Measurements from ENCODE around the gene GRIP1.

Gene GRIP1

DNA sequence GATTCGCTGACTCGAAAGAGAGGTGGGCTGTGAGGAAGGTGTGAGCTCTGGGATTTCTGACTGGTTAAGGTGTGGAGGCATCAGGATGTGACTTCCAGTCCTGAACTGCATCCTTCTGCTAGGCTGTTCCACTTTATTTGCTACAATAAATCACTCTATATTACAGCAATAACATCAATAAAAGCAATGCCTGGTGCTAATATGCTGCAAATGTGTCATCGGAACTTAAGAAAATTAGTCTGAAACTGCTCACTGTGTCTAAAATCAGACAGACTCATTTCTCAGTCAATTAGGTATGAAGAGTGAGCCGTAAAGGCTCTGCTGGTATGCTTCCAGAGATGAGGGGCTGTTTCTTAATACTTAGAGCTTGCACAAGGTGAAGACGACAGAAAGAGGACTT, 250.0 kb downstream of the GRIP1 start:
- FAIRE-seq = no peak

DNA sequence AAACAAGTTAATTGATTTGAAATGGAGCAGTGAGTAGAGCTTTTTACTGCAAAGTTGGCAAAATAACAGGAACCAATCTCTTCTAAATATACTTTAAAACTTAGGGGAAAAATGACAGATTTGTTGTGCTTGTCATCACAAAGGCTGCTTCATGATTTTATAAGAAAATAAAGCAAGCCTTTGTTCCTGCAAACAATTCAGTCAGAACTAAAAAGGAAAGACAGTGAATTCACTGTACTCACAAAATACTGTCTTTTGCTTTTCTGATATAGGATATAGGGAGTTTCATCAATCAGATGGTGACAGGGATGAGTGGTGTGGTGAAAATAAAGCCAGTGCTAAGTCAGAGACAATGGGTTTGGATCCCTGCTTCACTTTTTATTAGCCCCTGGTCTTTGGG, 250.6 kb downstream of the GRIP1 start:
- no peak for FAIRE-seq

DNA sequence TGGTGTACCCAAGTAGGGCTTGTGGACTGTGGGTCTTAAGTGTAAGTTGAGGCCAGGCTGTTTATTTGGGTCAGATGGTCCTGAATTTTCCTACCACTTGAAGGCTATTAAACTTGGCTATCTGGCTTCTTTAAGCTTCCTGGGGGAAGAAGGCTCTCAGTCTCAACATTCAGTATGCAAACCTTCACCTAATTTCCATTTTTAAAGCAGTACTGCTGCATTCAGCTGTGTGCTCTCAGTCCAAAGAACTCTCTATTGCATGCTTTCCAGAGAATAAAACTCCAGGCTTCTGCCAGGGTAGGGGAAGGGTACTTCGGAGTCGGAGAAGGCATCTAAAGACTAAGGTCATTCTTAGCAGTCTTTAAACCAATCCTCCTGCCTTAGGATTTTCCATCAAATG, 252.2 kb downstream of the GRIP1 start:
- FAIRE-seq = no peak

DNA sequence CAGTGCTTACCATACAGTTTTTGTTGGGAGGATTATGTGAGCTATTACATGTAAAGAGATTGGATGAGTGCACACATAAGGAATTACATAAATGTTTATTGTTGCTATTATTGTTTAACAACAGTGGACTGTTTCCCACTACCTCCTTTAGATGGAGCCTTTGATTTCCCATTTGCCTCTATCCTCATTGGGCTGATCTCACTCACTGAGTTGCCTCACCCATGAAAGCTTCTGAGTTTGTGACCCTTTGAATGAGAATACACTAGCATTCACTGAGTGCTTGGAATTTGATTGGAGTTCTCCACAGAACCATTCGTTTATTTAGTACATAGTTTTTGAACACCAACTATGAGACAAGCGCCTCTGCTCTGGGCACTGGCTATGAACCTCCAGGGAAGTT, 255.6 kb downstream of the GRIP1 start:
- no peak for FAIRE-seq

DNA sequence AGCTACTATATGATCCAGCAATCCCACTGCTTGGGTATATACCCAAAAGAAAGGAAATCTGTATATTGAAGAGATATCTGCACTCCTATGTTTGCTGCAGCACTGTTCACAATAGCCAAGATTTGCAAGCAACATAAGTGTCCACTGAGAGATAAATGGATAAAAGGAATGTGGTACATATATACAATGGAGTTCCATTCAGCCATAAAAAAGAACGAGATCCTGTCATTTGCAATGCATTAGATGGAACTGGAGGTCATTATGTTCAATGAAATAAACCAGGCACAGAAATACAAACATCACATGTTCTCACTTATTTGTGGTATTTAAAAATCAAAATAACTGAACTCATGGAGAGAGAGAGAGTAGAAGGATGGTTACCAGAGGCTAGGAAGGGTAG, 260.0 kb downstream of the GRIP1 start:
- no peak for FAIRE-seq

DNA sequence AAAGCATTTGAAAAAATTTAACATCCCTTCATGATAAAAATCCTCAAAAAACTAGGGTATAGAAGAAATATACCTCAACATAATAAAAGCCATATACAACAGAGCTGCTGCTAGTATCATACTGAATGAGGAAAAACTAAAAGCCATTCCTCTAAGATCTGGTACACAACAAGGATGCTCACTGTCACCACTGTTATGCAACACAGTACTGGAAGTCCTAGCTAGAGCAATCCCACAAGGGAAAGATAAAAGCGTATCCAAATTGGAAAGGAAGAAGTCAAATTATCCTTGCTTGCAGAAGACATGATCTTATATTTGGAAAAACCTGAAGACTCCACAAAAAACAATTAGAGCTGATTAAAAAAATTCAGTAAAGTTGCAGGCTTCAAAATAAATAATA, 261.7 kb downstream of the GRIP1 start:
- no peak for FAIRE-seq

DNA sequence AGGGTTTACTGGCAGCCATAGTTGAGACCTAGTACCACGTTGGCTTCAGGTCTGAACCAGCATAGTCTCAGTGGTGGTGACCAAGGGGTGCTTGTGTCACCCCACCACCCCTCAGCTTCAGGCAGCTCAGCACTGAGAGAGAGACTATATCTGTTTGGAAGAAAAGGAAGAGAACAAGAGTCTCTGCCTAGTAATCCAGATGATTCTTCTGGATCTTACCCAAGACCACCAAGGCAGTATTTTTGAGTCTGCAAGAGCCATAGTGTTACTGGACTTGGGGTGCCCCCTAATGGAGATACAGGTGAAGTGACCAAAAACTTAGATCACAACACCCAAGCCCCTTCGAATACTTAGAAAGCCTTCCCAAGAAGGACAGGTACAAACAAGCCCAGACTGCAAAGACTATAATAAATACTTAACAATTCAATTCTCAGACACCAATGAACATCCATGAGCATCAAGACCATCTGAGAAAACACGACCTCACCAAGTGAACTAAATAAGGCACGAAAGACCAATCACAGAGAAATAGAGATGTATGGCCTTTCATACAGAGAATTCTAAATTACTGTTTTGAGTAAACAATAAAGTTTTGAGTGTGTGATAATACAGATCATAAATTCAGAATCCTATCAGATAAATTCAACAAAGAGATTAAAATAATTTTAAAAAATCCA, 269.5 kb downstream of the GRIP1 start:
- peak; percentile 92 for FAIRE-seq

DNA sequence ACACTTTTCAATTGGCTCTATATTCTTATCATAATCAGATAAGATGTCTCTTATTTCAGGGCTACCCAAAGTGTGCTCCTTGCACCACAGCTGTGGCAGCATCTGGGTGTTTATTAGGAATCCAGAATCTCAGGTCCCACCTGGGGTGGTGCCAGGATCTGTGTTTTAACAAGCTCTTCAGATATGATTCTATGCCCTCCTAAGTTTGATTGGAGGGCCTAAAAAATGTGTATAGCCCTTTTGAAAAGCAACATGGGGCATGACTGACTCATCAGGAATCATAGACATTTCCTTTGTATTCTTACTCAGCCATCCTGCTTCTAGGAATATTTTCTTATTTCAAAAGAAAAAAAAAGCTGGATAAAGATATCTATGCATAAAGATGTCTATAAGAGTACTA, 273.5 kb downstream of the GRIP1 start:
- FAIRE-seq = no peak

DNA sequence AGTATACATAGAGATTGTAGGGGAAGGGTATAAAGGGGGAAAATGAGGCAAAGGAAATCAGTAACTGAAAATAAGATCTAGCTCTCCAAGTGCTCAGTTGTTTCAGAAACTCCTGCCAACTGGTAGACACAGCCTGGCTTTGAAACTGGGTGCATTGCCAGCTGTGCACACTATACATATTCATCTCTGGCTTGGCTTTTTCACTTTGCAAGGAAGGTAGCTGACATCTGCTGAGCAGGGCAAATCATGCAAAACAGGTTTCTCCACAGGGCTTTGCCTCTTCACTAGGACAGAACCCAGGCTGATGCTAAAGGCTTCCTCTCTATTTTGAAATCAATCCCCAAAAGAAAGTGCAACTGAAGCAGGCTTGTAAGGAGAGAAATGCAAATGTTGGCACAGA, 275.1 kb downstream of the GRIP1 start:
- FAIRE-seq = no peak

DNA sequence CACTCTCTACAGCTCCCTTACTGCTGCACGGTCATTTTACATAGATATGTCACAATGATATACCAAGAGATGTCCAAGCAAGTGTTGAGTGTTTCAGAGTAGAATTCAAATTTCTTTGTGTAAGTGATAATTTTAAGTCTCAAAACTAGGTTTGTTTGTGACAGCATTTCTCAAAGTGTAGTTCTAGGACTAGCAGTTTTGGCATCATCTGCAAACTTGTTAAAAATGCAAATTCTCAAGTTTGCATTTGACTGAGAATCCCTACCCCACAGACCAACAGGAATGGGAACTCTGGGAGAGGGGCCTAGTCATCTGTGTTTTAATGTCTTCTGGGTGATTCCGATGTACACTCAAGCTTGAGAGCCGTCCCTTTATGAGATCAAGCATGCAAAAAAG, 279.0 kb downstream of the GRIP1 start:
- FAIRE-seq = no peak

DNA sequence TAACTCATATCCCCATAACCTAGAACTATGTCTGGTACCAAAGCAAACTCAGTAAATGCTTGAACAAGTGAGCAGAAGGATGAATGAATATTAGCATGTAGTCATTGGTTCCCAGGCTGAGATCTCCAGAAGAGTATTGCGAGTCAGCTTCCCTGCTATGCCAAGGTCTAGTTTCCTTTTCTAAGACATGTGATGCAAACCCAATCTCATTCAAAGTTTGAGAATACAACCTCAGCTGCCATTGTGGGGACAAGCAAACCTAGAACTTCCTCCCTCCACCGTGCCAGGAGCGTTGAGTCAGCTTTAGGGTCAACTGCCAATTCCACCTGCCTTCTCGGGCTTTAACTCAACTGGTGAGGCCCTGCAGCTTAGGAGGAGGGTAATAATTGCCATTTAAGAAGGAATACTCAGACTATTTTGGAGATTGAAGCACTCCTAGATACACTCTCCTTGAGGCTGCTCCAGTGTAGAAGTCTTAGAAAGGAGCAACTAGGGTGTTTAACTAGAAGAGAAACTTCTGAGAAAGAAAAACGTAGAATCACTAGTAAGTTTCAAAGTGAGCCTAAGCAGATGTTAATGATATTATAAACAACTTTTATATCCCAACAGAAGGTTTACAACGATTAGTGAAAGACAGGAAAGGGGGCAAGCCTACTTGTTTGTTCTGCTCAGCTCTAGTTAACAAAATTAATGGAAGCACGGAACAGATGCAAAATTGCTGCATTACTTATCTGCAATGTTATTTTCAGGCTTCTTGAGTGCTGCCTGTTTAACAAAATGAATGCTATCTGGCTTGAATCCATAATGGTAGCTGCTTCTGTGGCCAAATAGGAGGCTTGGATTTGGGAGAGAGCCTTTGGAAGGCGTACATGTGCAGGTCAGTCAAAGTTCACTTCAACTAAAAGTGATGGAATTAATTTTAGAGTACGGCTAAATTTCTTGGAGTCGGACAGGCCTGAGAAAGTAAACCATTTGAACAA, 279.7 kb downstream of the GRIP1 start:
- no peak for FAIRE-seq

DNA sequence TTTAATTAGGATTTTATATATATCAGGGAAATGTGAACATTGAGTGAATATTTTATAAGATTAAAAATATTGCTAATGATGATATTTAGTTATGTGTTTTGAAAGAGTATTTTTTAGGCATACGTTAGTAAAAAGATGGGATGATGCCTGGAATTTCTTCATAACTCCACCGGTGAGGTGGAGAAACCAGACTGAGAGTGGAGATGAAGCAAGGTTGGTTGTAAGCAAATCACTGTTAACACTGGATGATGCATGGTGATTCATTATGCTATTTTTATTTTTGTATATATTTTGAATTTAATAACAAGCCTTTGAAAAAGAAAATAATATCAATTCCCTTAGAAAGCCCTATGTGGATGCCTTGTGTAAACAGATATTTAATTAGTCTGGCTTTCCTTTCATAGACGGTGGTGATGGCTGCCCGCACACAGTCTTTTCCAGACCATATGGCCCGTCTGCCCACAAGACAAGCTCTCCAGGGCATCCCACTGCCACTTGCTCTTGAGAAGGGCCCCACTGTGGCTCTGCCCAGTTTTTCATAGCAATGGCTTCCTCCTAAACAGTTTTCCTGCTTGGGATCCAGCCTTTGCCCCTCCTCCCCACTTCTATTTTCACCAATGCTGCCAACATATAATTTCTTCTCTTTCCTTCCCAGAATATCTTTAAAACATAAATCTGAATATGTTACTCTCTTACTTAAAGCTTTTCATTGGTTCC, 281.1 kb downstream of the GRIP1 start:
- FAIRE-seq = no peak

DNA sequence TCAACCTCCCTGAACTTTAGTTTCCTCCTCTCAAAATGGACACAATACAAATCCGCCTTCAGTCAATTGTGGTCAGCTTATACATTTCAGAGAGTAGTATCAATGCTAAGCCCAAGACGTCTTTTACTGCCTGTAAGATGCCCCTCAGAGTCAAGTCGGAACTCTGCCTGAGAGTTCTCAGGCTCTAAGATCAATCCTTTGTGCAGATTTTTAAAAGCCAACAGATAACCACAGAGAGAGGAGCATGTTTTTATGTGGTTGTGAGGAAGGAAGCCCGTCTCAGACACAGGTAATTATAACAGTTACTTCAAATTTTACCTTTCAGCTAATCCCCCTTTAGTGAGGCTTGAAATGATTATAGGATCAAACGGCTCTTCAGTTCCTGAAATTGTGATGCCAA, 285.0 kb downstream of the GRIP1 start:
- FAIRE-seq = no peak

DNA sequence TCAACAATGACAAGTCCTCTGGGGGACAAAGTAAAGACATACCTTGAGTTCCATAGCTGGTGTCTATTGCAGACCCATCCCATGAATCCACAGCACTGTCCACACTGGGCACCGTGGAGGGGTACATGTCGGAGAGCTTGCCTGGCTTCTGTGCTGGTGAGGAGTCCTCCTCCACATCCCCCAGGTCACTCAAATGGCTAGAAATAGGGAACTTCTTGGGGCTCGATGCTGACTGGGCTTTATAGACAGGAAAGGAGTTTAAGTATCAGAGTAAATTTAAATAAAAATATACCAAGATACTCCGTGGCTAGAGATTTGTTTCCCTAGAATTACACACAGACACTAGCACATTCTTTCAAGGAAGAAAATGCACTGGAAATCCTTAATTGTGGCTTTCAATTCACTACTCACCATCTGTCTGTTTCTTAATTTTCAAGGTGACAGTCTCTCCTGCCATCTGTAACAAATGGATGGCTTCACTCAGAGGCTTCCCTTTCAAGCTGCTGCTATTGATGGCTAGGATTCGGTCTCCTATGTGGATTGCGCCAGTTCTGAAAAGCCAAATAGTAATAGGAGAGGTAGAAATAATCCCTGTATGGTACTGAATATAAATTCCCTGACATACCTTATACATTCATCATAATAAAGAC, 286.5 kb downstream of the GRIP1 start:
- FAIRE-seq = no peak

DNA sequence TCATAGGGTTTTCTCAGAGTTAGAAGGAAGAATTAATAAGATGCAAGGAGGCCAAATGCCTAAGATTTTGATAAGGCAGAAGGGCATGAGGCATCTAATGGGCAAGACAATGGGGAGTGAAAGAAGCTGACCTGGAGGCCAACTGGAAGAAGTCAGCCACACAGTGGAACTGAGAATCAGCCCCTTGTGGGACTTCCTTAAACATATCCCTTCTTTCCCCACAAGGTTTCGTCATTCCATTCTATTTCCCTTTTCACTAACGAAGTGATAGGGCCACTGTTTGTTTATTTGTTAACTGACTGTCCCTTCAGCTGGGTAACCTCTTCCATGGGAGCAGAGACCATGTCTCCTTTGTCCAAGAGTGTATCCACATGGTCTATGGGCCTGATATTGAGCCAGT, 290.4 kb downstream of the GRIP1 start:
- no peak for FAIRE-seq

DNA sequence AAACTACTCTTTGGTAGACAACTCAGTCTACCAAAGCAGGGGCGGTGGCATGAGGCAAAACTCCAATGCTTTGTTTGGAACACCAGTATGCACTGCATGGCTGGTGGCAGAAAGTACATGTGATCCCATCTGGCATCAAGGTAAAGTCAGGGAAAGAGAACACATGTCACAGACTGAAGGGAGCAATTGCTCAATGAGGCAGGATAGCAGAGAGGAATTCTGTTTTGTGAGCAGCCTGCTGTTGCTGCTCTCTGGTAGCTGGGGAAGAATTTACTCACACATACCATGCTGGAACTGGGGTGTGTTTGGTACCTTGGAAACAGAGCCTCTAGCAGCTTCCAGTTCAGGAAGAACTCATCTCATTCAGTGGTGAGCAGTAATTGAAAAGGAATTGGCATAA, 291.8 kb downstream of the GRIP1 start:
- FAIRE-seq = no peak

DNA sequence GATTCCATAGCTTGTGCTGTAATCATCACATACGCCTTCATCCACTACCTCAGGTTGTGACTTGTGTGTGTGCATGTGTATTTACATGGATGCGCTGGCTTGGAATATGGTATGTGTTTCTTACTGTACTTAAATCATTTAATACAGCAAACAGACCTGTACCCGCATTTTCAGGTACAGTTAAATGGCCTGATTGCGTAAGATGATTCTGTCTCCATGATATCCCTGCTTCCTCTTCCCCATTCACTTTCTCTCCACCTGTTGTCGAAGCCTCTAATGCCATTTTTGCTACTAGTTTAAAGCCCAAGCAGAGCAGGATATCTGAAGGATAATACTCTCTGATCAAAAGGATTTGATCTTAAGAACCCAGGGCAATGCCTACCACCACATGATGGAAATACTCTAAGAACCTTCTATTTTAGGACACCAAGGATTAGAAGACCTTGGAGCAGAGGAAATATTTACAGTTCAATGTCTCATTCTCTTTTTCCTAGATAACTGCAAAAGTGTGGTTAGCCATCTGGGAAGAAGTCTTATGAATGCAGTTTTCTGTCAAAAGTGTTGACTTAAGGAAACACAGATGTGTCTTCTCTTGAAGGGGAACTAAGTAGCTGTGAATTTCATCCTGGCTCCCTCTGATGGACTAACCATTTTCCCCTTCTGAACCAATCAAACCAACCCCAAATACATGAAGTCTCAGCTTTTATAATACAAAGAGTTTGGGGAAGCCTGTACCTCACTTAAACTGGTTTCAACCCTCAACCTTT, 297.9 kb downstream of the GRIP1 start:
- FAIRE-seq = no peak

DNA sequence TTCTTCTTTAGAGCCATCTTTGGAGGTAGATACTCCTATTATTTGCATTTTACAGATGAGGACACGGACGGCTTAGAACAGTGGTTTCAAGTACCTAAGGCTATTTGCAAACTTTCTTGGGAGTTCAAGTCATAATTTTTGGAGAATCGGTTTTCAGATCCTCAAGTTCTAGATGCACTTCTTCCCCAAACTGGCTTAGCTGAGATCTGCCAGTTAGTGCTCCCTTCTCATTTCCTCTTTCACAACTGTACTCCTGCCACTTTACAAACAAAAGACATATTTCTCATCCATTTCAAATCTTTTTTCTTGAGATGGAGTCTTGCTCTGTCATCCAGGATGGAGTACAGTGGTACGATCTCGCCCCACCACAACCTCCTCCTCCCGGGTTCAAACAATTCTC, 299.3 kb downstream of the GRIP1 start:
- no peak for FAIRE-seq

DNA sequence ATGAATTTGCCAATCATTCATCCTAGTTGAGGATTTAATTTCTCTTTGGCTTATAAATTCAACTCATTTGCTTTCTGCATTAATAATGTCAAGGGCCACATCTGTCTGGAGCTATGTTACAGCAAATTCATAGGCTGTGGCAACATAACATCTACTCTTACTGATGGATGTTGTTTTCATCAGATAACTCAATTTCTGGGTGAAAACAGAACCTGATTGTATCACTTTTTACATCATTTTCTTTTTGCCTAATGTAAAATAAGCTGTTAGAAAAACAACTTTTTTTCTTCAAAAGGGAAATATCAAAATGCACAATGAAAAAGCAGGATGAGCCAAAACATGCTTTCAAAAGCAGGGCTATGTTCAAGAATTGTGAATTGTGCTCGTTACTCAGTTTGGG, 303.3 kb downstream of the GRIP1 start:
- no peak for FAIRE-seq

DNA sequence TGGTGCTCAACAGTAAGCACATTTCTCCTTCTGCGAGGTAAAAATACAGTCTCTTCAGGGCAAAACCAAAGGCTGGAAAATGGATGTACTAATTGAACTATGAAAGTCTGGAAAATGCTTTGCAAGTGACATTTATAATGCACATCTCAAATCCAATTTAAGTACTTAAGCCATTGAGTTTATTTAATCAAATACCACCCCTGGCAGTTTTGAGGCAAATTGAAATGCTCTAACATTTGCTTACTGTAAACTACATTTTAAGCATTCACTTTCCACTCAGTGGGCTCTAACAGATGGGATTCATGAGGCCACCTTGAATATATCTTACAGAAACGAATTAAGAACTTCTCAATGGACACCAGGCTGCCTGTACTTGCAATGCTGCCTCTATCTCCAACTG, 306.9 kb downstream of the GRIP1 start:
- FAIRE-seq = no peak

DNA sequence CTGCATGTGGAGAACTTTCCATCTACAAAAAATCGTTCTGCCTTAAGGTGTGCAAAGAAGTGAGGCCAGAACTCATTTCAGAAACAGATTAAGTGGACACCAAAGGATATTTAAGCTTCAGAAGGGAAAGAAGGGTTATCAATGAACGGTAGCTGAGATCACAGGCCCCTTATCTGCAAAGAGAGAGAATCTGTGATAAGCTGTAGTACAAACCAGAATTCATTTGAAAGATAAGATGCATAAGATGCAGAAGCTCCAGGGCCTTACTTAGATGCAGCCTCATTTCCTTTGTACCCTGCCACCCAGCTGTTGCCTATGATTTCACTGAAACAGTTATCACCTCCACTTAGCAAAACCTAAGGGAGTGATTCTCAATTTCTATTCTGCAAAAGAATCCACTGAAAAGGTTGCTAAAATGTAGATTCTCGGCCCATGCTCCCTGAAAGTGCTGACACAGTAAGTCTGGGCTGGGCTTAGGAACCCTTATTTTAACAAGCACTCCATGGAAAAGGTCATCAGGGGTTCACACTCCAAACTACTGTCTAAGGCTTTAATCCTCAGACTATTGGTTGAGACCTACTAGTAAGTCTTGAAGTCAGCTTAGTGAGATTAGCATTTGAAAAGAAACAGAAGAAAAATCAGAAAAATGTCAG, 311.7 kb downstream of the GRIP1 start:
- no peak for FAIRE-seq

Measured in G401.6 (cell line).